Thyroid gland (tissue), 4 donors: Measurements from ENCODE around the gene DNER.

ENCODE experiments used
- POLR2A ChIP-seq, 2 donors: fragments of 450-650 bp; IDR thresholded peaks; one replicate each; pipeline ENCODE4 v1.6.1; 2017; ENCODE audit warnings: antibody characterized with exemption in 2 of 2, mild to moderate bottlenecking in 2 of 2, moderate library complexity in 1 of 2
- TF ChIP-seq, protein P1 (sequence below), 6 experiments: fragments of 200-600 bp in 3 of 6; fragments of 450-650 bp in 3 of 6; sonication (generic) in 3 of 6; IDR thresholded peaks; one replicate each; pipeline ENCODE4 v1.5.1; 2016 to 2019; ENCODE audit warnings: antibody characterized with exemption in 6 of 6, mild to moderate bottlenecking in 2 of 6, inconsistent platforms in 1 of 6, moderate library complexity in 1 of 6

DNA sequence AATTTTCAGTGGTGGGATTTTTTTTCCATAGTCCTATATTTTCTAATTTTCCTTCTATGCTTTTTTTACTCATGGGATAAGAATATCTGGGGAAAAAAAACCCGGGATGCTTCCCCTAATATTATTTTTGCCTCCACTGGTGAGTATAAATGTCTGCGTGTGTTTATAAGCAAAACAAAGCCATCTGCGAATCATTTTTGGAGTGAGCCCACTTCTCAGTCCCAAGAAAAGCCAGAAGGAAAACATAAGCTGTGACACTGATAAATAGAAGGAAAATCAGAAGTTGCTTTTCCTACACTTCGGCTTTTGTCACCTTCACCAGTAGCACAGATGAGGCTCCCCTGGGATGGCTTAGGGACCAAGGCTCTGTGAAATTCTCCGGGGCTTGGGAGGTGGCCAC is 308.6 kb downstream of the DNER start:
- TF ChIP-seq, protein P1, sequence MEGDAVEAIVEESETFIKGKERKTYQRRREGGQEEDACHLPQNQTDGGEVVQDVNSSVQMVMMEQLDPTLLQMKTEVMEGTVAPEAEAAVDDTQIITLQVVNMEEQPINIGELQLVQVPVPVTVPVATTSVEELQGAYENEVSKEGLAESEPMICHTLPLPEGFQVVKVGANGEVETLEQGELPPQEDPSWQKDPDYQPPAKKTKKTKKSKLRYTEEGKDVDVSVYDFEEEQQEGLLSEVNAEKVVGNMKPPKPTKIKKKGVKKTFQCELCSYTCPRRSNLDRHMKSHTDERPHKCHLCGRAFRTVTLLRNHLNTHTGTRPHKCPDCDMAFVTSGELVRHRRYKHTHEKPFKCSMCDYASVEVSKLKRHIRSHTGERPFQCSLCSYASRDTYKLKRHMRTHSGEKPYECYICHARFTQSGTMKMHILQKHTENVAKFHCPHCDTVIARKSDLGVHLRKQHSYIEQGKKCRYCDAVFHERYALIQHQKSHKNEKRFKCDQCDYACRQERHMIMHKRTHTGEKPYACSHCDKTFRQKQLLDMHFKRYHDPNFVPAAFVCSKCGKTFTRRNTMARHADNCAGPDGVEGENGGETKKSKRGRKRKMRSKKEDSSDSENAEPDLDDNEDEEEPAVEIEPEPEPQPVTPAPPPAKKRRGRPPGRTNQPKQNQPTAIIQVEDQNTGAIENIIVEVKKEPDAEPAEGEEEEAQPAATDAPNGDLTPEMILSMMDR (IDR thresholded peaks at IDR 0.05), result no peak
- no peak for TF ChIP-seq POLR2A (IDR thresholded peaks at IDR 0.05)
